K562 (cell line): ENCODE data around the gene INO80. TPM values are rescaled to one million over a fixed set of nuclear protein-coding genes. Genes with fewer than 3 reads are reported as not detected.

Source experiments
- ATF3 ChIP-seq, 2 experiments: fragments of 450-650 bp in 1 of 2; sonication (generic) in 1 of 2; formaldehyde crosslinking in 1 of 2; IDR thresholded peaks in 1 of 2; conservative IDR thresholded peaks in 1 of 2; 2 replicates each; pipeline versions ENCODE4 v1.6.1 to v1.8.1; 2016 to 2023; ENCODE audit warnings: mild to moderate bottlenecking in 2 of 2, moderate library complexity in 2 of 2, inconsistent platforms in 1 of 2, missing genetic modification reagents in 1 of 2
- BDP1 ChIP-seq: IDR thresholded peaks from 3 replicates; pipeline ENCODE4 v1.6.1; 2011; ENCODE audit not compliant: insufficient read length, insufficient read depth
- CTBP1 ChIP-seq: fragments of 450-650 bp; IDR thresholded peaks from 2 replicates; pipeline ENCODE4 v1.6.1; 2016; ENCODE audit warnings: borderline replicate concordance
- ETV5 ChIP-seq: sonication (generic); formaldehyde crosslinking; IDR thresholded peaks from 2 replicates; pipeline ENCODE4 v1.4.0; 2020; ENCODE audit warnings: low read depth, mild to moderate bottlenecking, missing genetic modification reagents
- FOSL1 ChIP-seq: fragments of 200-800 bp; sonication (Bioruptor generic); conservative IDR thresholded peaks from 2 replicates; pipeline ENCODE4 v1.6.1; 2016; ENCODE audit warnings: missing genetic modification characterization, missing compliant biosample characterization
- FOXK2 ChIP-seq, 2 experiments: fragments of 450-650 bp; IDR thresholded peaks in 1 of 2; conservative IDR thresholded peaks in 1 of 2; 2 replicates each; pipeline ENCODE4 v1.6.1; 2016; ENCODE audit warnings: low read depth in 2 of 2, mild to moderate bottlenecking in 1 of 2
- FOXM1 ChIP-seq, 2 experiments: fragments of 450-650 bp in 1 of 2; sonication (generic) in 1 of 2; formaldehyde crosslinking in 1 of 2; IDR thresholded peaks; 2 replicates each; pipeline versions ENCODE4 v1.6.1 to v1.9.0; 2017 to 2022; ENCODE audit warnings: low read depth in 2 of 2, mild to moderate bottlenecking in 2 of 2, missing genetic modification reagents in 1 of 2, moderate library complexity in 1 of 2
- HDAC6 ChIP-seq: IDR thresholded peaks from 2 replicates; pipeline ENCODE4 v1.6.1; 2012; ENCODE audit warnings: low read depth, mild to moderate bottlenecking, control low read depth, inconsistent platforms, low read length, moderate library complexity
- KDM5B ChIP-seq: fragments of 200-600 bp; sonication (generic); IDR thresholded peaks from 2 replicates; pipeline ENCODE4 v1.6.1; 2012; ENCODE audit warnings: low read depth, mild to moderate bottlenecking, moderate library complexity, low read length, control low read depth, inconsistent platforms; ENCODE audit not compliant: insufficient replicate concordance
- KLF13 ChIP-seq: fragments of 450-650 bp; IDR thresholded peaks from 2 replicates; pipeline ENCODE4 v1.6.1; 2016; ENCODE audit warnings: missing genetic modification characterization, low read depth, mild to moderate bottlenecking, missing compliant biosample characterization, moderate library complexity, borderline replicate concordance
- MITF ChIP-seq: IDR thresholded peaks from 2 replicates; pipeline ENCODE4 v1.6.1; 2014; ENCODE audit warnings: antibody characterized with exemption
- MTA1 ChIP-seq: fragments of 450-650 bp; IDR thresholded peaks from 2 replicates; pipeline ENCODE4 v1.6.1; 2017; ENCODE audit warnings: borderline replicate concordance
- SIN3A ChIP-seq, 2 experiments: fragments of 150-350 bp in 1 of 2; IDR thresholded peaks; 2 replicates each; pipeline ENCODE4 v1.6.1; 2011 to 2016; ENCODE audit warnings: borderline replicate concordance in 2 of 2, low read depth in 2 of 2, low read length in 2 of 2, mild to moderate bottlenecking in 2 of 2, moderate library complexity in 2 of 2; ENCODE audit not compliant: control insufficient read depth in 1 of 2
- THAP12 ChIP-seq: fragments of 250-450 bp; sonication (Bioruptor Pico); IDR thresholded peaks from 2 replicates; pipeline ENCODE4 v1.9.0; 2021; ENCODE audit warnings: mild to moderate bottlenecking, inconsistent platforms
- TRIM25 ChIP-seq: fragments of 450-650 bp; IDR thresholded peaks from 2 replicates; pipeline ENCODE4 v1.7.0; 2016; ENCODE audit warnings: borderline replicate concordance
- ZBTB7A ChIP-seq: IDR thresholded peaks from 2 replicates; pipeline ENCODE4 v1.6.1; 2011; ENCODE audit warnings: low read depth, mild to moderate bottlenecking, low read length, moderate library complexity, borderline replicate concordance; ENCODE audit not compliant: control insufficient read depth
- ZNF740 ChIP-seq, 3 experiments: fragments of 200-800 bp in 1 of 3; sonication (Bioruptor generic) in 1 of 3; sonication (generic) in 1 of 3; formaldehyde crosslinking in 1 of 3; IDR thresholded peaks; 2 replicates each; pipeline versions ENCODE4 v1.6.1 to v1.8.0; 2016 to 2022; ENCODE audit warnings: mild to moderate bottlenecking in 2 of 3, missing compliant biosample characterization in 2 of 3, missing genetic modification characterization in 2 of 3, missing genetic modification reagents in 1 of 3
- polyA plus RNA-seq, 8 experiments: library from polyadenylated mRNA; depleted of rRNA in 4 of 8; stranded (reverse) in 5 of 8; unstranded in 3 of 8; fragments of >200 nt; fragmentation: Nextera tagmentation in 2 of 8; fragmentation: Illumina TruSeq in 1 of 8; extraction: Ambion mirVana in 2 of 8; extraction: Trizol in 1 of 8; gene quantifications; 2 replicates each; pipeline versions ENCODE4 v1.2.1 to v1.2.3, GENCODE V29; 2011 to 2014; ENCODE audit warnings: inconsistent platforms in 1 of 8, missing spikeins in 1 of 8
- total RNA-seq, 7 experiments: library from RNA; depleted of rRNA in 6 of 7; stranded (reverse); fragments of >200 nt in 6 of 7; fragmentation: Illumina TruSeq in 2 of 7; extraction: Trizol in 2 of 7; gene quantifications; 2 replicates each; pipeline versions ENCODE4 v1.2.1 to v1.2.3, GENCODE V29; 2011 to 2021; ENCODE audit warnings: low replicate concordance in 1 of 7

The INO80 gene
- total and polyA plus RNA-seq, 9 of the 15 experiments (the other 6 are each of a cell fraction or from before 2014, with no cell fraction given), result 1.1 to 25.7 (median 19.9) TPM

GRCh38 chr15:41115652-41116115, 396 bp downstream of the INO80 start (continued):
- TF ChIP-seq CTBP1, result peak; percentile 5; the same call in 1 of the 2 replicates
- peak; percentile 71 for TF ChIP-seq ZBTB7A
- TF ChIP-seq KLF13 (tag), result peak; percentile 82; the same call in 1 of the 2 replicates
- TF ChIP-seq SIN3A (IDR thresholded peaks at IDR 0.05; ENCODE audit: borderline replicate concordance in 2 of 2, control insufficient read depth in 1 of 2, low read depth in 2 of 2, low read length in 2 of 2), result peak; percentile 95 to 96
- no peak for TF ChIP-seq FOXM1 (IDR thresholded peaks at IDR 0.05; ENCODE audit: low read depth)
- 0 out of 2 replicates have a peak, but pooled peaks have one; percentile 23 for TF ChIP-seq FOXM1 (CRISPR knock-in tag; IDR thresholded peaks at IDR 0.05; ENCODE audit: low read depth)
- TF ChIP-seq MTA1, result no peak
- TF ChIP-seq TRIM25, result no peak
- TF ChIP-seq ETV5 (CRISPR knock-in tag), result peak; percentile 48; the same call in 1 of the 2 replicates
- peak; percentile 45; the same call in 1 of the 2 replicates for TF ChIP-seq ATF3 (IDR thresholded peaks at IDR 0.05)
- no peak; the same call in 1 of the 2 replicates for TF ChIP-seq ATF3 (CRISPR knock-in tag; conservative IDR thresholded peaks at IDR 0.05)
- no peak for TF ChIP-seq HDAC6
- TF ChIP-seq THAP12 (CRISPR knock-in tag), result no peak
- TF ChIP-seq KDM5B, result peak; percentile 23
- 0 out of 2 replicates have a peak, but pooled peaks have one; percentile 11 for TF ChIP-seq FOSL1 (tag)
- TF ChIP-seq ZNF740 (CRISPR knock-in tag; IDR thresholded peaks at IDR 0.05), result no peak
- peak in 1 of 2 experiments; percentile 98; a peak in 1 of 4 replicates for TF ChIP-seq ZNF740 (tag; IDR thresholded peaks at IDR 0.05)
- no peak for TF ChIP-seq BDP1
- TF ChIP-seq MITF, result 0 out of 2 replicates have a peak, but pooled peaks have one; percentile 24
- TF ChIP-seq FOXK2 (conservative IDR thresholded peaks at IDR 0.05 in 1 of 2, IDR thresholded peaks at IDR 0.05 in 1 of 2; ENCODE audit: low read depth in 2 of 2), result peak; percentile 71 to 82
